Body of pancreas (tissue), 4 donors: ENCODE data around the gene CSNK2A2. TPM values are rescaled to one million over a fixed set of nuclear protein-coding genes. Genes with fewer than 3 reads are reported as not detected.

Experiments used
- ATAC-seq: fragments of 150-250 bp; one replicate; pipeline ENCODE4 v1.9.1; 2016
- DNase-seq, 4 donors: peaks; one replicate each; pipeline ENCODE4 v3.0.0-alpha.2; 2019
- H3K27ac ChIP-seq, 4 donors: fragments of 200-600 bp; sonication (generic); 1 replicate in 3 of 4; 2 replicates in 1 of 4; pipeline versions ENCODE4 v1.5.1 to v1.6.1; 2016 to 2019; ENCODE audit warnings: mild to moderate bottlenecking in 1 of 4, mixed read lengths in 1 of 4, moderate library complexity in 1 of 4
- H3K27me3 ChIP-seq, 2 donors: fragments of 200-600 bp; sonication (generic); one replicate each; pipeline ENCODE4 v1.6.0; 2016; ENCODE audit warnings: mild to moderate bottlenecking in 1 of 2
- H3K36me3 ChIP-seq, 2 donors: fragments of 200-600 bp; sonication (generic); replicated peaks in 1 of 2; 2 replicates each; pipeline ENCODE4 v1.5.1; 2016; ENCODE audit warnings: low read depth in 2 of 2; ENCODE audit not compliant: insufficient read depth in 1 of 2
- H3K4me1 ChIP-seq: fragments of 200-600 bp; sonication (generic); one replicate; pipeline ENCODE4 v1.6.0; 2016
- H3K4me3 ChIP-seq, 2 donors: fragments of 200-600 bp; sonication (generic); 1 replicate in 1 of 2; 2 replicates in 1 of 2; pipeline ENCODE4 v1.5.1; 2016 to 2019
- H3K9me3 ChIP-seq, 3 donors: fragments of 200-600 bp; sonication (generic); 1 replicate in 2 of 3; 2 replicates in 1 of 3; pipeline ENCODE4 v1.5.1; 2016
- POLR2A ChIP-seq, 3 donors: fragments of 450-650 bp; IDR thresholded peaks; one replicate each; pipeline ENCODE4 v1.6.1; 2016; ENCODE audit warnings: antibody characterized with exemption in 3 of 3, mild to moderate bottlenecking in 2 of 3
- WGBS, 2 donors: methylation state at CpG; one replicate each; pipeline ENCODE4 v1.1.5; 2017; 5-methylcytosine and 5-hydroxymethylcytosine counted together
- intact Hi-C: fragments of 100-400 bp; cut with DNase I; formaldehyde crosslinking; loops from one replicate; pipeline ENCODE4 v1.15.1; 2023
- small RNA-seq: library from RNA; depleted of rRNA; stranded (forward); fragments of <200 nt; gene quantifications from one replicate; pipeline ENCODE3, GENCODE V24; 2016
- total RNA-seq, 2 donors: library from RNA; depleted of rRNA; stranded (reverse); fragments of >200 nt; gene quantifications; one replicate each; pipeline ENCODE4 v1.1.0, GENCODE V29; 2016
- TF ChIP-seq, protein P1 (sequence below), 7 experiments: fragments of 450-650 bp in 4 of 7; fragments of 200-600 bp in 3 of 7; sonication (generic) in 3 of 7; IDR thresholded peaks; one replicate each; pipeline ENCODE4 v1.5.1; 2016 to 2019; ENCODE audit warnings: antibody characterized with exemption in 7 of 7

CSNK2A2 gene
- total RNA-seq, 2 donors from 2014 or later, result 27.7 to 30.1 TPM

DNA sequence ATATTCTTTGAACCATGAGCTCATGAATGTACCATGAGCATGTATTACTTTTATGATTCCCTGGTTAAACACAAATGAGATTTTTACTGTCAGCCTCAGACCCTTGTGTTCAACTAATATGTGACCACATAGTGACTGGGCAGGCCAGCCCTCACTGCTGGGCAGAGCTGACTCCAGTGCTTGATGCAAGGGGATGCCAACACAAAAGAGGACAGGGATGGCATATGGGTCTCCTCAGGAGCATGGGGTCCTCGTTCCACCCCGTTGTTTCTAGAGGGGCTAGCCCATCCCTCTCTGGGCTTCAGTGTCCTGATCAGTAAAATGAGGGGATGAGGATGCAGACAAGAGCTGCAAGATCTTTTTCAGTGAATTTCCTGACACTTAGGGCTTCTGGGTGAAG, 88.0 kb downstream of the CSNK2A2 start:
- WGBS, 2 donors, result 85 to 87% methylated on average over 2 of the region's 2 CpGs

DNA sequence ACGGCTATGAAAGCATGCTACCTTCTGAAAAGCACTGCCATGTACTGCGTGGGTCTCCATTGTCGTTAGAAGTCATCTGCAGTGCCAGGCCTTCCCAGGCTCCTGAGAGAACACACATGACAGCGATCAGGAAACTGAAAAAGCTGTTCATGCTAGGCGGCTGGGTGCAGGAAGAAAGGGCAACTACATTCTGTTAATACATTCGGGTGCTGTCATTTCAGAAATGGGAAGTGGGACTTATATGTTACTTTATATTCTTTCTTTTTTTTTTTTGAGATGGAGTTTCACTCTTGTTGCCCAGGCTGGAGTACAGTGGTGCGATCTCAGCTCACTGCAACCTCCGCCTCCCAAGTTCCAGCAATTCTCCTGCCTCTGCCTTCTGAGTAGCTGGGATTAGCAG, 88.6 kb downstream of the CSNK2A2 start:
- no peak for TF ChIP-seq POLR2A (IDR thresholded peaks at IDR 0.05)
- TF ChIP-seq, protein P1, sequence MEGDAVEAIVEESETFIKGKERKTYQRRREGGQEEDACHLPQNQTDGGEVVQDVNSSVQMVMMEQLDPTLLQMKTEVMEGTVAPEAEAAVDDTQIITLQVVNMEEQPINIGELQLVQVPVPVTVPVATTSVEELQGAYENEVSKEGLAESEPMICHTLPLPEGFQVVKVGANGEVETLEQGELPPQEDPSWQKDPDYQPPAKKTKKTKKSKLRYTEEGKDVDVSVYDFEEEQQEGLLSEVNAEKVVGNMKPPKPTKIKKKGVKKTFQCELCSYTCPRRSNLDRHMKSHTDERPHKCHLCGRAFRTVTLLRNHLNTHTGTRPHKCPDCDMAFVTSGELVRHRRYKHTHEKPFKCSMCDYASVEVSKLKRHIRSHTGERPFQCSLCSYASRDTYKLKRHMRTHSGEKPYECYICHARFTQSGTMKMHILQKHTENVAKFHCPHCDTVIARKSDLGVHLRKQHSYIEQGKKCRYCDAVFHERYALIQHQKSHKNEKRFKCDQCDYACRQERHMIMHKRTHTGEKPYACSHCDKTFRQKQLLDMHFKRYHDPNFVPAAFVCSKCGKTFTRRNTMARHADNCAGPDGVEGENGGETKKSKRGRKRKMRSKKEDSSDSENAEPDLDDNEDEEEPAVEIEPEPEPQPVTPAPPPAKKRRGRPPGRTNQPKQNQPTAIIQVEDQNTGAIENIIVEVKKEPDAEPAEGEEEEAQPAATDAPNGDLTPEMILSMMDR (IDR thresholded peaks at IDR 0.05), result no peak
- Histone ChIP-seq H3K27ac (no peak overlapping the region), H3K27me3 (no peaks in the 10 kb centered on the region), H3K9me3 (no peaks in the 10 kb centered on the region), H3K4me3 (no peak overlapping the region), H3K36me3 (peaks cover 0 to 7% of the 10 kb centered on the region in 2 donors), H3K4me1 (no peaks in the 10 kb centered on the region)
- ATAC-seq (no peak), DNase-seq (no peak)
- intact Hi-C loops, result no loop called here
- 62 to 82% methylated on average over 8 of the region's 8 CpGs for WGBS, 2 donors

More for the DNA sequence above, 88.0 kb downstream of the CSNK2A2 start:
- H3K27me3 ChIP-seq, result no peaks in the 10 kb centered on the region
- H3K27ac ChIP-seq, result no peak overlapping the region
- TF ChIP-seq, protein P1 (IDR thresholded peaks at IDR 0.05), result no peak
- no peak for TF ChIP-seq POLR2A (IDR thresholded peaks at IDR 0.05)
- peaks cover 4 to 10% of the 10 kb centered on the region in 2 donors for H3K36me3 ChIP-seq
- DNase-seq (no peak), ATAC-seq (no peak)
- no peaks in the 10 kb centered on the region for H3K9me3 ChIP-seq
- no peak overlapping the region for H3K4me3 ChIP-seq
- H3K4me1 ChIP-seq, result no peaks in the 10 kb centered on the region
- intact Hi-C loops, result loop anchor here (5.0 to 10.0 kb wide), 2 partner anchors 93 to 205 kb away; no protein-coding TSS in a partner anchor

Small RNA genes lying within 50 kb of the gene (small RNA-seq; reads per million reads assigned to genes)
- not detected for gene RN7SL645P

Other genes with a start within 250 kb of the CSNK2A2 start
- not detected for gene CNGB1, start 227.0 kb downstream of the CSNK2A2 start, total RNA-seq
- gene ZNF319, start 197.4 kb downstream of the CSNK2A2 start, total RNA-seq, result 1 to 10 TPM; 3.3 to 4.7 TPM
- 10 to 100 TPM; 22.4 to 46.7 TPM for gene USB1, start 196.7 kb downstream of the CSNK2A2 start, total RNA-seq
- 10 to 100 TPM; 22.3 to 35.3 TPM for gene MMP15, start 172.4 kb downstream of the CSNK2A2 start, total RNA-seq
- 10 to 100 TPM; 11.9 to 33.2 TPM for gene CFAP20, start 68.7 kb downstream of the CSNK2A2 start, total RNA-seq
- gene PRSS54, start 96.9 kb upstream of the CSNK2A2 start, total RNA-seq, result not detected
- gene GINS3, start 194.4 kb upstream of the CSNK2A2 start, total RNA-seq, result 1 to 10 TPM; 2.6 to 3.6 TPM